ENCODE measurements around the gene PCYT2. TPM values are rescaled to one million over a fixed set of nuclear protein-coding genes. Genes with fewer than 3 reads are reported as not detected.

Gene PCYT2
- total RNA-seq, 1 donor from 2014 or later, result 6.8 TPM

- Histone ChIP-seq H3K9me3 (ENCODE audit: low read depth) (no peaks in the 10 kb centered on the region), H3K9ac (no peak overlapping the region), H3K4me1 (peaks cover 31% of the 10 kb centered on the region), H3F3A (ENCODE audit: low read depth) (peaks cover 53% of the 10 kb centered on the region), H3K4me2 (peak overlapping the region; percentile 82), H3K27me3 (no peaks in the 10 kb centered on the region), H4K20me1 (ENCODE audit: low read depth) (peaks cover 46% of the 10 kb centered on the region), H2AFZ (replicated peaks) (no peak overlapping the region), H3K27ac (peak overlapping the region; percentile 73), H3K4me3 (peak overlapping the region; percentile 41), H3K79me2 (ENCODE audit: low read depth) (peaks cover 71% of the 10 kb centered on the region), H3K36me3 (no peaks in the 10 kb centered on the region)
- peaks cover 33% of the 10 kb centered on the region for H3K4me1 Mint-ChIP-seq
- H3K27me3 Mint-ChIP-seq (ENCODE audit: insufficient read depth, low read depth), result peaks cover 2% of the 10 kb centered on the region
- peaks cover 5% of the 10 kb centered on the region for H3K36me3 Mint-ChIP-seq
- no peak overlapping the region for H3K4me3 Mint-ChIP-seq
- no peaks in the 10 kb centered on the region for H3K9me3 Mint-ChIP-seq
- no peak overlapping the region for H3K27ac Mint-ChIP-seq
- DNase-seq (ENCODE audit: low spot score), result no peak
- TF ChIP-seq EZH2phosphoT487 (IDR thresholded peaks at IDR 0.05), result no peak
- TF ChIP-seq CTCF (IDR thresholded peaks at IDR 0.05), result no peak
- no peak for TF ChIP-seq EZH2 (IDR thresholded peaks at IDR 0.05)
Observed at GRCh38 chr17:81922566-81923301, 11.5 kb upstream of the PCYT2 start.

GRCh38 chr17:81921996-81922565, 10.9 kb upstream of the PCYT2 start:
- Mint-ChIP-seq H3K36me3 (peaks cover 5% of the 10 kb centered on the region), H3K4me1 (peaks cover 36% of the 10 kb centered on the region), H3K9me3 (no peaks in the 10 kb centered on the region), H3K4me3 (peak overlapping the region; percentile 48), H3K27me3 (ENCODE audit: insufficient read depth, low read depth) (peaks cover 2% of the 10 kb centered on the region), H3K27ac (no peak overlapping the region)
- no peak overlapping the region for H3K4me3 ChIP-seq
- H3K9ac ChIP-seq, result no peak overlapping the region
- peaks cover 34% of the 10 kb centered on the region for H3K4me1 ChIP-seq
- no peak overlapping the region for H2AFZ ChIP-seq (replicated peaks)
- H3K27ac ChIP-seq, result no peak overlapping the region
- no peak for TF ChIP-seq EZH2phosphoT487 (IDR thresholded peaks at IDR 0.05)
- TF ChIP-seq CTCF (IDR thresholded peaks at IDR 0.05), result no peak
- no peak for TF ChIP-seq EZH2 (IDR thresholded peaks at IDR 0.05)
- H3K27me3 ChIP-seq, result no peaks in the 10 kb centered on the region
- no peak overlapping the region for H3K4me2 ChIP-seq
- no peaks in the 10 kb centered on the region for H3K36me3 ChIP-seq
- H3K79me2 ChIP-seq (ENCODE audit: low read depth), result peaks cover 76% of the 10 kb centered on the region
- H3F3A ChIP-seq (ENCODE audit: low read depth), result peaks cover 58% of the 10 kb centered on the region
- H4K20me1 ChIP-seq (ENCODE audit: low read depth), result peaks cover 52% of the 10 kb centered on the region
- no peak for DNase-seq (ENCODE audit: low spot score)
- H3K9me3 ChIP-seq (ENCODE audit: low read depth), result no peaks in the 10 kb centered on the region

- peaks cover 56% of the 10 kb centered on the region for H3F3A ChIP-seq (ENCODE audit: low read depth)
- peaks cover 41% of the 10 kb centered on the region for H3K4me1 Mint-ChIP-seq
- peaks cover 5% of the 10 kb centered on the region for H3K36me3 Mint-ChIP-seq
- no peak overlapping the region for H3K4me3 ChIP-seq
- no peaks in the 10 kb centered on the region for H3K27me3 ChIP-seq
- no peak overlapping the region for H2AFZ ChIP-seq (replicated peaks)
- H3K27ac ChIP-seq, result no peak overlapping the region
- no peak overlapping the region for H3K4me3 Mint-ChIP-seq
- no peaks in the 10 kb centered on the region for H3K36me3 ChIP-seq
- H4K20me1 ChIP-seq (ENCODE audit: low read depth), result peaks cover 53% of the 10 kb centered on the region
- TF ChIP-seq EZH2 (IDR thresholded peaks at IDR 0.05), result no peak
- TF ChIP-seq EZH2phosphoT487 (IDR thresholded peaks at IDR 0.05), result no peak
- no peak for TF ChIP-seq CTCF (IDR thresholded peaks at IDR 0.05)
- no peak for DNase-seq (ENCODE audit: low spot score)
- H3K9me3 ChIP-seq (ENCODE audit: low read depth), result no peaks in the 10 kb centered on the region
- H3K4me1 ChIP-seq, result peaks cover 38% of the 10 kb centered on the region
- H3K27me3 Mint-ChIP-seq (ENCODE audit: insufficient read depth, low read depth), result peaks cover 2% of the 10 kb centered on the region
- H3K4me2 ChIP-seq, result no peak overlapping the region
- H3K27ac Mint-ChIP-seq, result no peak overlapping the region
- H3K9ac ChIP-seq, result no peak overlapping the region
- no peaks in the 10 kb centered on the region for H3K9me3 Mint-ChIP-seq
- H3K79me2 ChIP-seq (ENCODE audit: low read depth), result peaks cover 76% of the 10 kb centered on the region
Observed at GRCh38 chr17:81921537-81921862, 10.3 kb upstream of the PCYT2 start.

Data from neural progenitor cell (in vitro differentiated cells).